Ramos (cell line): ENCODE measurements around the gene S100A5.

Experiments
- in situ Hi-C: fragments of 300-500 bp; cut with MboI; formaldehyde crosslinking; loops from one replicate; pipeline ENCODE4 v1.14.3; 2022; ENCODE audit warnings: low sequenced_read_pairs; ENCODE audit not compliant: unreplicated experiment

Gene S100A5

DNA sequence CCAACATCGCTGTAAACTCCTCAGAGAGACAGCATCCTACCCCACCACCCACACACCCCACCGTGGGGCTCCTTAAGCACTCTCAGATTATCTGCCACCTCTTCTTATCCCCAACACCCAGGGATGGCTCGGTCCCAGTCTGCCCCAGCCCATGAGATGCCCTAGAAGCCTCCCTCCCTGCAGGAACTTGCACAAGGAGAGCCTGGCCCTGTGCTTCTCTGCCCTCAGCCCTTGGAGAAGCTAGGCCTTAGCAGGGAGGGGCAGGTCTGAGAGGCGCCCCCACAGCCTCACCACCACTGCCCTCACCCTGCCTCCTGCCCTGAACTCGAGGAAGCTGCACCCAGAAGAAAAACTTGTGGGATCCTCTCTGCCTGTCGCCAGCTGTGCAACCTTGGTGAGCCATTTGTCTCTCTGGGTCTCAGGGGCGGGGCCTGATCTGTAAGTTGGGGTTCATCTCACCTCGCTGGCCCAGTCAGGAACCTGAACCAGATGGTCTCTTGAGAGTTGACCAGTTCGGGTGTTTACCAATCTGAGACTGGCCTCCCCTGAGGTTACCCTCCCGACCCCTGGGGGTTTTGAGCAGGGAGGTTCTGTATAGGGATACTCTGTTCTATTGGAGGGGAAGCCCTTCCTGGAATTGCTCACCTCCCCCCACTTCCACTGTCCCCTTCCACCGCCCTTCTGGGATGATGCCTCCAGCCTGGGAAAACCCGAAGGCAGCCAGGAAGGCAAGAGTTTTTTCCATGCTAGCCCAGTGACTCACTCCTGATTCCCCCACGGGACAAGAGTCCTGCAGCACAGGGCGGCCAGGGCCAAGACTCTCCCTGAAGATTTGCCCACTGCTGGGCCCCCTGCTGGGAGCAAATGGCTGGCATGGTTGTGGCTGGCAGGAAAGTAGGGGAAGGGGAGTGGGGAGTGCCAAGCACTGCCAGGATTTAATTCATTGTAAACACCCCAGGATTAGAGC is 8.3 kb upstream of the S100A5 start, which contains the start of gene S100A3:
Gene S100A3 (minus strand): TSS at position 537 of the 967 bp plus-strand sequence. CDS start 773 bp downstream, outside the sequence.
- in situ Hi-C loops, result no loop called here

DNA sequence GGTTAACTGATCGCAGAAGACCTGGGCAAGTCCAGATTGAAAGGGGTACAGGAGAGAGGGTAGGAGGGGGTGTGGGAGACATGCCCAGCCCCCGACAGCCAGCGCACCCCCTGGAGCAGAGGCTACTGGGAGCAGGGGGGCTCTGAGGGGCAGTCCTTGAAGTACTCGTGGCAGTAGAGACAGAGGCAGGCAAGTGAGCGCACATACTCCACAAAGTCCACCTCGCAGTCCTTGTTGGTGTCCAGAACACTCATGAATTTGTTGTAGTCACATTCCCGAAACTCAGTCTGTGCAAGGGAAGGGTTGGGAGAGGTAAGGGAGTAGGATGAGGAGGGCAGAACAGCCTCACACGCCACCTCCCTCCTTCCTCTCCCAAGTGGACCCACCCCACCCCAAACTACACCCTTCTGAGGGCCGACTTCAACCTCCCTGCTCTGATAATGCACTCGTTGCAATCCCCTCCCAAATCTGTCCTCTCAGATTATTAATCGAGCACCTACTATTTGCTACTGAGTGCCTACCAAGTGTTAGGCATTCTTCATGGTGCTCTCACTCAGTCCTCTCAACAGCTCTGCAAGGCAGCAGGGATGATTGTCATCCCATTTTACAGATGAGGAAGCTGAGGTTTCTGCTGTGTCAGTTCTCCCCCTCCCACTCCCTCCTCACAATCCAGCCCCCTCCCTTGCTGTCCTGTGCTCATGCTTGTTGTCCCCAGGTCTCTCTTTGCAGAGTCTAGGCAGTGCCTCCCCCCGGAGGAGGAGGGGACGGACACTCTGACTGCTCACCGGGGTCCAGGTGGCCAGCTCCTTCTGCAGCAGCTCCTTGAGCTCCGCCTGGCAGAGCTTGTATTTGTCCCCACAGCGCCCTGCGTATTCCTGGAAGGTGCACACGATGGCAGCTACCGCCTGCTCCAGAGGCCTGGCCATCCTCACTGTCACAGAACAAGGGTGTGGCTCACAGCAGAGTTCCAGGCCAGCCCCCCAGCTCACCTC is 7.1 kb upstream of the S100A5 start:
- in situ Hi-C loops, result no loop called here

DNA sequence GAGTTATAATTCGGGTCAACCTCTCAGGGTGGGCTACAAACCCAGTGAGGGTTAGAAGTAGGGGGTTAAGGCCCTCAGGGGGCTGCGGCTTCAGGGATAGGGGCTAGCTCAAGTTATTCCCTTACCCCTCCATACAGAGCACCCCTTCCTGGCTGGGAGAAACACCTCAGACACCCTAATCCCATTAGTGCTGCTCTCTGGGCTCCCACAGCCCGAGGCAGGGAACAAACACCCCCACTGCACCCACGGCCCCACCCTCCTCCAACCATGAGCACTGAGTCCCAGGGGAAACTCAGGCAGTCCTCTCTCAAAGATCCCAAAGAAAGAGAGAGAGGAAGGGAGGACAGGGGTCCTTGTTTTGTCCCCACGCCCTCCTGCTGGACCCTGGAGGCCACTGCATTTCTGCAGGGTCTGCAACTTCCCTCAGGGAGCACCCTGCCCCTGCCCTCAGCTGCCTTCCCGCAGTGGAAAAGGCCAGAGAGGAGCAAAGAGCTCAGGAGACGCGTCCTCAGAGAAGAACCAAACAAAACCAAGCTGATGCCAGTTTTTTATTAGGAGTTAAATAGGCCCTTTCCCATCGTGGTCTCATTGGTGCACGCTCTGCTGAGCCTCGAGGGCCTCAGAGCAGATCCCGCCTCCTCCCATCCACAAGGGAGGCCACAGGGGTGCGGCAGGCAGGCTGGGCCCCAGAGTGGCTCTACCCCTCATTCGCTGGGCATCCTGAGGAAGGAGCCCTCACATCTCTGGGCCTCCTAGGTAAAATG is 6.2 kb upstream of the S100A5 start:
- in situ Hi-C loops, result no loop called here

DNA sequence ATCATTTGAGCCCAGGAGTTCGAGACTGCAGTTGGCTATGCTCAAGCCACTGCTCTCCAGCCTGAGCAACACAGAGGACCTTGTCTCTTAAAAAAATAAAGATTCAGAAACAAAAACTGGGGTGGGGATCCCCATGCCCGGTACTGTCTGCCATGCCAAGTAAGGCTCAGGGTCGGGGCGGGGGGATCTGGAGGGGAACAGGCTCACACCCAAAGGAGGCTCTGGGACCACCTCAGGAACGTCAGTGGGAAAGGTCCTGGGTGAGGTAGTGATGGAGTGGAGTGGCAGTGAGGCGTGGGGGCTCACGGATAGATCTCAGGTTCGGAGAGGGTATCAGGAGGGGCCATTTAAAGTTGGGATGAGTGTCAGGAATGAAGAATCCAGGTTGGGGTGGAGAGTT is 5.6 kb upstream of the S100A5 start:
- in situ Hi-C loops, result no loop called here

DNA sequence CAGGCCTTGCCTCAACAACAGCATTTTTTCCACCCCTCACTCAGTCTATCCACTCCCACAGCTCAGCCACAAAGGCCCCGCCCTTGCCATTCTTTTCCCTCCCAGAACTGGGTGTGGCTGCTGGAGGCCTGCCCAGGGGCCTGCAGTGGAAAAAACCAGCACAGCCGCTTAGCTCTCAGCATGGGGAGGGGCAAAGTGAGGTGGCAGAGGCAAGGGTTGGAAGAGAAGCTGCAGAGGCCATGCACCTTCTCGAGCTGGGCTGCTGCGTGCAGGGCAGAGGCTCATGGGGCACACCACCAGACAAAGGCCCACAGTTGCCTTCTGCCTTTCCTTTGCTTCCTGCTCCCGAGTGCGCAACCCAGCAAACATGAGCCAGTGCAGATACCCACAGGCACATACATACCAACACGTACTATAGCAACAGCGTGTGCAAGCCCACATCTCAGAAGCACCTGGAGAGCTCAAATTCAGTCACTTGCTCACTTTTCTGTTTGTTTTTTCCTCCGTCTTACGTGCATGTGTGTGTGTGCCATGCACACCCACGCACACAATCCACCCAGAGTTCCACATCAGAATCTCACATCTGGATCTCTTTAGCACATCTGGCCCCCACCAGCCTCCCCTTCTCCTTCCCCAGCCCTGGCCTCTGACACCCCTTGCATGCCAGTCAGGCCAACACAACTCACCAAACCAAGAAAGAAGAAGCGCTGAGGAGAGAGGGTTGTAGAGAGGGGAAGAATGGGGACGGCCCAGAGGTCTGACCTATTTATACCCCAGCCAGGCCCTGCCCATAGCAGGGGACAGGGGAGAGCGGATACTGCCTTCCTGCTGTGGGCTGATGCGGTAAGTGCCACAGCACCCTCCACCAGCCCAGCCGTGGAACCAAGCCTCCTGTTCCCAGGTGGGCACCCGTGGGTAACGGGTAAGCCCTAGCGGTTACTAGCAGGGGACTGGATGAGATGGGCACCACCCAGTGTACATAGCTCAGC is 4.6 kb upstream of the S100A5 start, which contains the start of gene S100A4:
Gene S100A4 (minus strand): TSS at position 740 of the 989 bp plus-strand sequence. CDS start 1,012 bp downstream, outside the sequence.
- in situ Hi-C loops, result no loop called here

DNA sequence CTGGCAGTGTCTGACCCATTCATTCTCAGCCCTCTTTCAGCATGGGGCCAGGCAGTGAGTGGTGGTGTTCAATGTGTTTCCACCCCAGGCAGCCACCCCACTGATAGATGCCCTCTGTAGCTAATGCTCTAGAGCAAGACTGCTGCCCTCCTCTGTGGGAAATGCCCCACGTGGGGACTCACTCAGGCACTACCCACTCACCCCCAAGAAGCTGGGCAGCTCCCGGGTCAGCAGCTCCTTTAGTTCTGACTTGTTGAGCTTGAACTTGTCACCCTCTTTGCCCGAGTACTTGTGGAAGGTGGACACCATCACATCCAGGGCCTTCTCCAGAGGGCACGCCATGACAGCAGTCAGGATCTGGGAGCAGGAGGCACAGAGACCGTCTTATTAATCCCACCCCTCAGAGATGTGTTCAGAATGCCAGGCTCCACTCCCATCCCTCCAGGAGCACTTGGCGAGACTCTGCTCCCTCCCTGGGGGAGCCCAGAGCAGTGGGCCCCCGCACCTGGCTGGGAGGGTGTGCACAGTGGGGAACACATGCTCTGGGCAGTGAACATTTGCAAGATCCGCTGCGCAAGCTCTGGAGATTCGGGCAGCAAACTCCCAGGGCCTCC is 3.8 kb upstream of the S100A5 start:
- in situ Hi-C loops, result no loop called here

DNA sequence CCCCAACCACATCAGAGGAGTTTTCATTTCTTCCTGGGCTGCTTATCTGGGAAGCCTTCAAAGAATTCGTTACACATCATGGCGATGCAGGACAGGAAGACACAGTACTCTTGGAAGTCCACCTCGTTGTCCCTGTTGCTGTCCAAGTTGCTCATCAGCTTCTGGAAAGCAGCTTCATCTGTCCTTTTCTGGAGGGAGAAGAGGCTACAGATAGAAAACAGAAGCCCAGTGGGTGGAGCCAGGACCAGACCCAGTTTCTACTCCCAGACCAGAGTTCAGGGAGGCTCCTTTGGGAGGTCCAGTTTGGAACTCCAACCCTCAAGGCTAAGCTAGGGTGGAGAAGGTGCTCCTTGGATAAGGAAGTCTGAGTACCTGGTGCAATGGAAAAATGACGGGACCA is 3.0 kb upstream of the S100A5 start:
- in situ Hi-C loops, result no loop called here

DNA sequence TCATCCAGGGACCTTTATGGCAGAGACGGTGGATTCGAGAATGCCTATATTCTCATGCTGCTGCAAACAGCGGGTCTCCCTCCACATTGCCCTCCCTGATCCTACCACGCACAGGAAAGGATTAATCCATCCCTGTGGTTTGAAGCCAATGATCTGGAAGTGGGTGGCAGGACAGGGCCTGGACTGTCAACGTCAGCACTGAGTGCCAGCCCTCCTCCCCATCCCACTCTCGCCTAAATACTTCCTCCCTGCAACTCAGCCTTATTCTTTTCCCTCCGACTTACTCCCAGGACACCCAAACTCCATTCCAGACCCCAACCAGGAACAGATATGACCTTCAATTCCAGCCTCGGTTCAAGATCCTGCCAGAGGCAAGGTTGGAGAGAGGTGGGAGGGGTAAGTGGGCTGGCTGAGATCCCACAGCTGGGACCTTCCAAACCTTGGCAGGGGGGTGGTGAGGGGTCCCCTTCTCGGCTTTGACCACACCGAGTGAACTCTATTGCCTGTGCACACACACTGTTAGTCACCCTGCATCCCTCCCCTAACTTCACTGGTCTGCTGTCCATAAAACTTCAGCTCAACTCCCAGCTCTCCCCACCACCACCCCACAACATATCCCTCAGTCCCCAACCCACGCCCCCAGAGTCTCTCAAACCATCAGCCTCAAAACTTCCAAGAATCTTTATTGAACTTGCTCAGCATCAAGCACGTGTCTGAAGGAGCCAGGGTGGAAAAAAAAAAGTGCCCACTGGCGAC is 2.4 kb upstream of the S100A5 start:
- in situ Hi-C loops, result no loop called here

DNA sequence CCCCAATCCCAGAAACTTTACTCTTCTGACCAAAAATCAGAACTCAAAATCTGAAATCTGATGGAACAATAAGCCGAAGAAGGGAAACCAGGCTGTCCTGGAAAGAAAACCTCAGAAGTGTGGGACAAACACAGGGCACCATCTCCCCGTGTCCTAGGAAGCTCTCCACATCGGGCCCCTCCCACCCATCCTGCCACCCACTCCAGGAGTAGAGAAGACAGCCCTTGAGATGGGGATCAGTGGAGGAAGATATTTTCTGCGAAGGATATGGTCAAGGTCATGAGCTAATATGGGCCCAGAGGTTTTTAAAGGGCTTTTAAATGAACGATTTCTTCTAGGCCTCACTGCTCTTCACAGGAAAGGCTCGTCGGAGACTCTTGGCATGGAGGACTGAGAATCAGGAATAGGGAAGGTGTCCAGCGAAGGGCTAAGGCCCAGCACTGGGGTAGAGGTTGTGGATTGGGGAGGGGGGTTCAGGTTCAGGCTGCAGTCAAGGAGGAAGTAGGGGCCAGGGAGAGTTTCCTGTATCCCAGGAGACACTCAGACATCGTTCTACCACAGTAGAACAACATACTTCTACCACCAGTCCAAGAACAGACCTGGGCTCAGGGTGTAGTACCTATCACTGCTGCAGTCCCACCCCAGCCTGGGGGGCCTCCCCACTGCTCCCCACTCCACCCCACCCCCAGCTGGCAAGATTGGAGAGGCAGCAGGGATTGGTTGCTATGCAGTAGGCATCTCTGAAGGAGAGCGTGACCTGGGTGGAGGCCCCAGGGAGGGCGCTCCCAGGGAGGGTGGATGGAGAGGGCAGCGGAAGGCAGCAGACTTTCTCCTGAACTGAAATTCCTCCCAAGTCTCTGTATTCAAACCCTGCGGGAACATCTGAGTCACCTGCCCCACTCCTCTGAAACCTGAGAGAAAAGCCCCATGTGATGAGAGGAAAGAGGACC is 1.2 kb upstream of the S100A5 start:
- in situ Hi-C loops, result no loop called here

DNA sequence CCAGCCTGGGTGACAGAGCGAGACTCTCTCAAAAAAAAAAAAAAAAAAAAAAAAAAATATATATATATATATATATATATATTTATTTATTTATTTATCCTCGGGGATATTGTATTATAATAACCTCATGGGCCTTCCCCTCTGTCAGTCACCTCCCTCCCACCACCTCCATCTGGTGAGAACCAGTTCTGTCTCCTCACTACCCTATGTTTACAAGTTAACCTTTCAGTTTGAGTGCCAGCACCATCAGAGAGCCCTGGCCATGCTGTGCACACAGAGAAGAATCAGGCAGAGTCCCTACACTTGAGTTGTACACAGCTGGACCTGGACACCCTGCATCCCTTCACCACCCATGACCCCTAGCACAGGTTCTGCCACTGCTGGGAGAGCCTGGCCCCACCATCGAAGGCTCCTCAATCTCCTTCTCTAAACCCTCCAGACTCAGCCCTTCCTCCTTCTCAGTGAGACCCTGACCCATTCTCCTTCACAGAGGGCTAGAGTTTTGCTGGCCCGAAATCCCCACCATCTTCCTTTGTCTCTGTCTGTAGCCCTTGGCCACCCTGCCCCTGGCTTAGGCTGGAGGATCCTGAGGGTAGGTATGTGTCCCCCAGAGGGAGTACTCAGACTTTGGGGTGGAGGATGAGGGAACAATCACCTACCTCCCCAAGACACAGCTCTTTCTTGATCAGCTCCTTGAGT is 1.2 kb downstream of the S100A5 start:
- in situ Hi-C loops, result no loop called here

DNA sequence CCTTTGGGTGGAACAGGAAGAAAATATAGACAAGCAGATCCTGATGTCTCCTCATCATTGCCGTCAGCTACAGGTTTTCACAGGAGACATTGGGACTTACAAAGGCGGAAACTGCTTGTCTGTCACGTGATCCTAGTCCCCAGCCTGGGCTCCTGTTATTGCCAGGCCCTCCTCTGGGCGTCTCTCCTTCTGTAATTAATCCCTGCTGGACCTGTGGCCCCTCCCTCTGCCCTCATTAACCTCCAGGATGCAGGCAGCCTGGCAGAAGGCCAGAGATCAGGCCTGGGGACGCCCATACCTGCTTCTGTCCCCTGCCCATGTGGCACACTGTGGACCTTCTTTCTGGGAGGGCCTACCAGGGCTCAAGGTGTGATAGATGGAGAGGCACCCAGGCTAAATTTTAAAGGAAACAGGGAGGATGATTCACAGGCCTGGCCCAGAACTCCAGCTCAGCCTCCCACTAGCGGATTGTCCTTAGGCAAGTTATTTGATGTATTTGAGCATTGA is 2.4 kb downstream of the S100A5 start:
- in situ Hi-C loops, result no loop called here

DNA sequence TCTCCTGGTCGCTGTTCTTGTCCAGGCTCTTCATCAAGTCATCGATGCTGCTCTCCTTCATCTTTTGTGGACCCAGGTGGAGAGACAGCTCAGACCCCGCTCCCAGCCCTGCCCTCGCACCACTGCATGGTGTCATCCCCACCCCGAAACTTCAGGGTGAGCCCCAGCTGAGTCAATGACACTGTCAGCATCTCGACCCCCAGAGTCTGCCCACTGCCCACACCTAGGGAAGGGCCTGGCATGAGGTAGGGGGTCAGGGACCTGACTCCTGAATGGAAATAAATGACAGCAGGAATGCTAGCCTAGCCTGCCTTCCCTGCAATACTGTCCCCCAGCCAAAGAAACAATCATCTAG is 3.4 kb downstream of the S100A5 start:
- in situ Hi-C loops, result no loop called here

DNA sequence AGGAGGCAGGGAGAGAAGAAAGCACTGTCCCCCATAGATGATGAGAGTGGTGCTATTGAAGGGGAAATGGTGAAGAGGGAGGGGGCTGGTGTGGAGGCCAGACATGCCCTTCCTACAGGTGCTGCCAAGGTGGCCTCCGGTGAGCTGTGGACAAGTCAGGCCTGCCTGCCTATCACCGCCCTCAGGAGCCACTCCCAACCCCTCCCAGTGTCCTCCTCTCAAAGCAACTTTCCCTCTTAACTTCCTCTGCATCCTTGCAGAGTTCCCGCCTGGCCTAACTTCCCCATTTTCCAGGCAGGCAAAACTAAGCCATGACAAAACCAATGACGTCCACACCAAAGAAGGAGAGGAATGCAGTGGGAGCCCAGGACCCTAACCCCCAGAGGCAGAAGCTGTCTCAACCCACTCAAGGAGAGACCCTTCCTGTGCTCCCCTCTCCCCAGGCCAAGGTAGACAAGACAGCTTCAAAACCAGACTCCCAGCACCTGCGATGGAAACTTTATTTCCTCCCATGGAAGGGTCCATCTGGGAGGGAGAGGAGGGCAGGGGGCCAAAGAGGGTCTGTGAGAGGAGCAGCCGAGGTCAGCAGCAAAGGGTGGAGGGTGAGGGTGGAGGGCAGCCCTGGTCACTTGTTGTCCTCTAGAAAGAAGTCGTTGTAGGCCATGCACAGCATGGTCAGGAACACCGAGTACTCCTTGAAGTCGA is 3.9 kb downstream of the S100A5 start:
- in situ Hi-C loops, result no loop called here

DNA sequence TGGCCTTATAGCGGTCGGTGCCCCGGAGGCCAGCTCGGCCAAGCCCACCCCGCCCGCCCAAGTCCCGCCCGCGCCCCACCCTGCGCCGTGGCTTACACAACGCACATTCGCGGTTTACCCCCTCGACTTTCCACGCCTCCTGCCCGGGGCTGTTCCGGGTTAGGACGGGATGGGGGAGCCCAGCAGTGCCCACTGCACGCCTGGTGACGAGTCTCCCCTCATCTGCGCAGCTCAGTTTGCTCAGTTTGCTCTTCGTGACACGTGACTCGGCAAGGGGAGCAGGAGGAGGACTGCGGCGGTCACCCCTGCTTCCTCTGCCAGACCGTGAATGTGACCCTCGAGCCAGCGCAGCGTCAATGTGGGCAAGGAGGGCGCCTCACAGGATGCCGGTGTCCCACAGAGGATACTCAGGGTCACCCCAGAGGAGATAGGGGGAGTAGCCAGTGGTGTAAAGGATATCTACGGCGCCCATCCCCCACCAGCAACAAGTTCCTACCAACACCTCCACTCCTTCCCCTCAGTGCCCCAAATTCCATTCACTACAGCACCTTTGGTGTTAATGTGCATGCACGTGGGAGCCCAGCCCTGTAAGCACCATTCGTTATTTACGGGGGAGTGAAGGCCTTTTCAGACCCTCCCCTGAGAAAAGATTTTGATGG is 4.6 kb downstream of the S100A5 start:
- in situ Hi-C loops, result no loop called here
